OCI-LY3 (cell line): Measurements from ENCODE around the gene TLR6.

ENCODE experiments used
- CTCF ChIP-seq: fragments of 200-600, 300-600 bp; sonication (generic); IDR thresholded peaks from 2 replicates; pipeline ENCODE4 v1.5.1; 2014; ENCODE audit warnings: antibody characterized with exemption, low read length, low read depth
- EZH2phosphoT487 ChIP-seq: fragments of 200-600 bp; shearing (Covaris generic); IDR thresholded peaks from 2 replicates; pipeline ENCODE4 v1.6.1; 2018; ENCODE audit warnings: antibody characterized with exemption, mixed run types, low read depth

DNA sequence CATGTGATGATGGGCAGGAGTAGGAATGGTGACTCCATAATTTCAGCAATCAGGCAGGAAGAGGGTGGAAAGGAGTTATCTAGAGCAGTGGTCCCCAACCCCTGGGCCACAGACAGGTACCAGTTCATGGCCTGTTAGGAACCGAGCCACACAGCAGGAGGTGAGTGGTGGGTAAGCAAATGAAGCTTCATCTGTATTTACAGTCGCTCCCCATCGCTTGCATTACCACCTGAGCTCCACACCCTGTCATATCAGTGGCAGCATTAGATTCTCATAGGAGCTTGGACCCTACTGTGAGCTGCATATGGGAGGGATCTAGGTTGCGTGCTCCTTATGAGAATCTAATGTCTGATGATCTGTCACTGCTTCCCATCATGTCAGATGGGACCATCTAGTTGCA, 72.5 kb downstream of the TLR6 start:
- TF ChIP-seq CTCF (no peak), EZH2phosphoT487 (no peak)
